HepG2 (cell line): ENCODE data around the gene TAS2R50. TPM values are rescaled to one million over a fixed set of nuclear protein-coding genes. Genes with fewer than 3 reads are reported as not detected.

Experiments
- ATAC-seq: fragments of 200-7000 bp; cut with Tn5 transposase; 3 replicates; pipeline ENCODE4 v1.9.1; 2020; ENCODE audit warnings: mild to moderate bottlenecking, moderate library complexity
- BruUV-seq: library from RNA; stranded (reverse); fragments of 400-500 nt; replicated peaks from 2 replicates; lab custom pipeline; 2021; lab: Mats Ljungman, UMichigan
- CTCF ChIA-PET: fragments of 300-600 bp; formaldehyde crosslinking; extraction: SDS; loops from one replicate; lab custom pipeline; 2021; ENCODE audit warnings: low total read pairs, inconsistent platforms, low intra/inter-chr PET ratio; lab: Yijun Ruan, JAX
- POLR2A ChIA-PET: fragments of 350-600 bp; sonication (Branson Sonifier 250); formaldehyde crosslinking; loops from one replicate; lab custom pipeline; 2020; ENCODE audit warnings: antibody characterized with exemption, inconsistent platforms; lab: Yijun Ruan, JAX
- DNase-seq: peaks from one replicate; pipeline ENCODE4 v3.0.0-alpha.2; 2015; ENCODE audit warnings: low spot score
- FAIRE-seq: peaks from 3 replicates; lab custom pipeline; 2011; peaks lifted over from hg19 to GRCh38; lab: Jason Lieb, UNC
- H2AFZ ChIP-seq: one replicate; pipeline ENCODE4 v1.6.1; 2011; ENCODE audit warnings: low read length, inconsistent platforms
- H3K27ac ChIP-seq: fragments of 300-600 bp; 3 replicates; pipeline ENCODE4 v1.8.0; 2011; ENCODE audit warnings: mixed run types, mild to moderate bottlenecking, mixed read lengths, low read length, inconsistent platforms; ENCODE audit not compliant: insufficient read depth; ENCODE audit errors: extremely low read length
- H3K27me3 ChIP-seq, 2 experiments: fragments of 200-600 bp in 1 of 2; 2 replicates in 1 of 2; 3 replicates in 1 of 2; pipeline versions ENCODE4 v1.6.0 to v1.8.0; 2011; ENCODE audit warnings: low read length in 2 of 2, mild to moderate bottlenecking in 2 of 2, moderate library complexity in 2 of 2, inconsistent platforms in 1 of 2; ENCODE audit not compliant: insufficient read depth in 2 of 2, control insufficient read depth in 1 of 2
- H3K36me3 ChIP-seq, 2 experiments: fragments of 200-600 bp in 1 of 2; replicated peaks in 1 of 2; 2 replicates in 1 of 2; 3 replicates in 1 of 2; pipeline versions ENCODE4 v1.5.1 to v1.8.0; 2011; ENCODE audit warnings: low read length in 2 of 2, inconsistent platforms in 1 of 2; ENCODE audit not compliant: insufficient read depth in 2 of 2, control insufficient read depth in 1 of 2
- H3K4me1 ChIP-seq: 2 replicates; pipeline ENCODE4 v1.5.1; 2012; ENCODE audit warnings: low read length, inconsistent platforms; ENCODE audit not compliant: insufficient read depth
- H3K4me2 ChIP-seq: 2 replicates; pipeline ENCODE4 v1.6.0; 2011; ENCODE audit warnings: low read depth, low read length, inconsistent platforms
- H3K4me3 ChIP-seq, 3 experiments: fragments of 200-600 bp in 1 of 3; sonication (generic), shearing (Covaris generic) in 1 of 3; replicated peaks in 1 of 3; 2 replicates each; pipeline ENCODE4 v1.5.1; 2011 to 2016; ENCODE audit warnings: low read length in 3 of 3, inconsistent platforms in 2 of 3, low read depth in 2 of 3, mild to moderate bottlenecking in 2 of 3, control low read depth in 1 of 3, mixed read lengths in 1 of 3; ENCODE audit not compliant: insufficient read depth in 1 of 3
- H3K79me2 ChIP-seq: one replicate; pipeline ENCODE4 v1.6.1; 2011; ENCODE audit warnings: low read length, inconsistent platforms; ENCODE audit not compliant: insufficient read depth
- H3K9ac ChIP-seq: 2 replicates; pipeline ENCODE4 v1.6.0; 2011; ENCODE audit warnings: mild to moderate bottlenecking, low read depth, low read length, inconsistent platforms; ENCODE audit not compliant: insufficient read depth
- H3K9me3 ChIP-seq: 2 replicates; pipeline ENCODE4 v1.5.1; 2012; ENCODE audit warnings: mild to moderate bottlenecking, low read length
- H4K20me1 ChIP-seq: 2 replicates; pipeline ENCODE4 v1.6.0; 2011; ENCODE audit warnings: inconsistent platforms, mild to moderate bottlenecking, low read length, moderate library complexity; ENCODE audit not compliant: insufficient read depth
- FUBP1 ChIP-seq: sonication (generic); formaldehyde crosslinking; IDR thresholded peaks from 2 replicates; pipeline ENCODE4 v1.5.1; 2020; ENCODE audit warnings: missing genetic modification reagents, mild to moderate bottlenecking, borderline replicate concordance
- LBX2 ChIP-seq: sonication (generic); formaldehyde crosslinking; IDR thresholded peaks from 2 replicates; pipeline ENCODE4 v1.5.0; 2020; ENCODE audit warnings: missing genetic modification reagents, mild to moderate bottlenecking, borderline replicate concordance
- REL ChIP-seq: sonication (generic); formaldehyde crosslinking; conservative IDR thresholded peaks from 2 replicates; pipeline ENCODE4 v1.8.0; 2022; ENCODE audit warnings: mild to moderate bottlenecking, missing genetic modification reagents, moderate library complexity
- SMYD3 ChIP-seq: sonication (generic); formaldehyde crosslinking; IDR thresholded peaks from 2 replicates; pipeline ENCODE4 v1.8.1; 2023; ENCODE audit warnings: mild to moderate bottlenecking, missing genetic modification reagents
- SOX6 ChIP-seq, 2 experiments: fragments of 450-650 bp in 1 of 2; sonication (generic) in 1 of 2; formaldehyde crosslinking in 1 of 2; IDR thresholded peaks; 2 replicates each; pipeline versions ENCODE4 v1.4.0 to v1.6.1; 2017 to 2020; ENCODE audit warnings: antibody characterized with exemption in 1 of 2, mild to moderate bottlenecking in 1 of 2, missing genetic modification reagents in 1 of 2
- TEAD2 ChIP-seq: sonication (generic); formaldehyde crosslinking; IDR thresholded peaks from 2 replicates; pipeline ENCODE4 v1.9.0; 2021; ENCODE audit warnings: missing genetic modification reagents
- THAP11 ChIP-seq: IDR thresholded peaks from 2 replicates; pipeline ENCODE4 v1.6.1; 2016; ENCODE audit warnings: missing biosample characterization, missing genetic modification reagents
- YY1 ChIP-seq: IDR thresholded peaks from 2 replicates; pipeline ENCODE4 v1.6.1; 2011; ENCODE audit warnings: low read length, low read depth, moderate library complexity, mild to moderate bottlenecking; ENCODE audit not compliant: insufficient read depth, insufficient replicate concordance
- ZMAT5 ChIP-seq: sonication (generic); formaldehyde crosslinking; IDR thresholded peaks from 2 replicates; pipeline ENCODE4 v1.5.0; 2020; ENCODE audit warnings: mild to moderate bottlenecking, low read depth, missing genetic modification reagents, borderline replicate concordance
- ZNF205 ChIP-seq: IDR thresholded peaks from 2 replicates; pipeline ENCODE4 v1.6.1; 2018; ENCODE audit warnings: missing biosample characterization, missing genetic modification reagents
- ZNF24 ChIP-seq: fragments of 450-650 bp; IDR thresholded peaks from 2 replicates; pipeline ENCODE4 v1.6.1; 2017; ENCODE audit warnings: antibody characterized with exemption, mild to moderate bottlenecking
- ZNF264 ChIP-seq: sonication (generic); formaldehyde crosslinking; IDR thresholded peaks from 2 replicates; pipeline ENCODE4 v1.4.0; 2020; ENCODE audit warnings: missing genetic modification reagents
- ZNF615 ChIP-seq: sonication (generic); formaldehyde crosslinking; IDR thresholded peaks from 2 replicates; pipeline ENCODE4 v1.5.0; 2020; ENCODE audit warnings: mild to moderate bottlenecking, missing genetic modification reagents, borderline replicate concordance
- ZNF660 ChIP-seq: sonication (generic); formaldehyde crosslinking; IDR thresholded peaks from 2 replicates; pipeline ENCODE4 v1.5.1; 2020; ENCODE audit warnings: mild to moderate bottlenecking, low read depth, missing genetic modification reagents, borderline replicate concordance
- WGBS: methylation state at CpG from one replicate; pipeline ENCODE4 v1.1.6; 2017; ENCODE audit warnings: low lambda C conversion rate; 5-methylcytosine and 5-hydroxymethylcytosine counted together
- in situ Hi-C: cut with HindIII; loops from 2 replicates; pipeline ENCODE4 v1.10.0; 2017; ENCODE audit warnings: low pct_unique_long_range_greater_than_20kb; ENCODE audit not compliant: extremely low pct_ligation_motif_present
- intact Hi-C: fragments of 100-400 bp; cut with micrococcal nuclease; formaldehyde crosslinking; loops from one replicate; pipeline ENCODE4 v1.10.0; 2022; ENCODE audit not compliant: unreplicated experiment
- polyA plus RNA-seq, 8 experiments: library from polyadenylated mRNA; depleted of rRNA in 3 of 8; stranded (reverse) in 7 of 8; unstranded in 1 of 8; fragments of >200 nt; fragmentation: Illumina TruSeq in 4 of 8; extraction: Trizol in 4 of 8; gene quantifications; 2 replicates each; pipeline versions ENCODE4 v1.2.1 to v1.2.3, GENCODE V29; 2011 to 2016; ENCODE audit warnings: low read depth in 4 of 8, missing spikeins in 1 of 8, mixed read lengths in 1 of 8; ENCODE audit not compliant: insufficient read depth in 1 of 8
- total RNA-seq, 5 experiments: library from RNA; depleted of rRNA; stranded (reverse); fragments of >200 nt; fragmentation: Illumina TruSeq; extraction: Trizol; gene quantifications; 2 replicates each; pipeline ENCODE4 v1.2.3, GENCODE V29; 2016; ENCODE audit warnings: low read depth in 1 of 5
- TF ChIP-seq, protein P1 (sequence below): sonication (generic); formaldehyde crosslinking; IDR thresholded peaks from 2 replicates; pipeline ENCODE4 v1.8.0; 2022; ENCODE audit warnings: missing genetic modification reagents, mild to moderate bottlenecking, inconsistent platforms, borderline replicate concordance
- TF ChIP-seq, protein P2 (sequence below): sonication (generic); formaldehyde crosslinking; IDR thresholded peaks from 2 replicates; pipeline ENCODE4 v1.5.1; 2020; ENCODE audit warnings: missing genetic modification reagents, mild to moderate bottlenecking, borderline replicate concordance
- TF ChIP-seq, protein P3 (sequence below): sonication (generic); formaldehyde crosslinking; IDR thresholded peaks from 2 replicates; pipeline ENCODE4 v1.4.0; 2020; ENCODE audit warnings: missing genetic modification reagents

Gene TAS2R50
- total and polyA plus RNA-seq, 2 of the 13 experiments (the other 11 are each of a cell fraction or from before 2014, with no cell fraction given) = 0.17 to 2.2 TPM

GRCh38 chr12:10939163-10939562 is 47.5 kb downstream of the TAS2R50 start, which contains the start of gene TAS2R14:
Gene TAS2R14, minus strand, starts transcription at chr12:10939263. Its CDS starts 56 bp downstream, at chr12:10939207.
- H3K4me3 ChIP-seq = no peak within 1 kb of the TSS
- no peaks in the 10 kb centered on the region for H3K27me3 ChIP-seq
- TF ChIP-seq LBX2 (CRISPR knock-in tag) (no peak), SMYD3 (no peak), ZNF205 (CRISPR knock-in tag) (no peak), REL (CRISPR knock-in tag) (no peak), ZNF660 (CRISPR knock-in tag) (no peak), ZNF264 (CRISPR knock-in tag) (no peak), THAP11 (CRISPR knock-in tag) (no peak), ZMAT5 (no peak), YY1 (no peak), TEAD2 (CRISPR knock-in tag) (no peak), ZNF615 (CRISPR knock-in tag) (no peak), SOX6 (IDR thresholded peaks at IDR 0.05) (no peak), SOX6 (CRISPR knock-in tag; IDR thresholded peaks at IDR 0.05) (no peak), ZNF24 (no peak), FUBP1 (CRISPR knock-in tag) (no peak)
- TF ChIP-seq, protein P1, sequence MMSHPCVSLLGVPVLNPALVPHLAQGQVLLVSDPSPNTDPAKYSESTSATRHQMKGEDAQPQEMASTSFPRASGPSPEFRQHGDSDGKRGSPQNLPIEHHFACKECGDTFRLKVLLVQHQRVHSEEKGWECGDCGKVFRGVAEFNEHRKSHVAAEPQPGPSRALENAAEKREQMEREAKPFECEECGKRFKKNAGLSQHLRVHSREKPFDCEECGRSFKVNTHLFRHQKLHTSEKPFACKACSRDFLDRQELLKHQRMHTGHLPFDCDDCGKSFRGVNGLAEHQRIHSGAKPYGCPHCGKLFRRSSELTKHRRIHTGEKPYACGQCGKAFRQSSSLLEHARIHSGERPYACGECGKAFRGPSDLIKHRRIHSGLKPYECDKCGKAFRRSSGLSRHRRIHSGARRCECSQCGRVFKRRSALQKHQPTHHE (CRISPR knock-in tag) = no peak
- TF ChIP-seq, protein P2, sequence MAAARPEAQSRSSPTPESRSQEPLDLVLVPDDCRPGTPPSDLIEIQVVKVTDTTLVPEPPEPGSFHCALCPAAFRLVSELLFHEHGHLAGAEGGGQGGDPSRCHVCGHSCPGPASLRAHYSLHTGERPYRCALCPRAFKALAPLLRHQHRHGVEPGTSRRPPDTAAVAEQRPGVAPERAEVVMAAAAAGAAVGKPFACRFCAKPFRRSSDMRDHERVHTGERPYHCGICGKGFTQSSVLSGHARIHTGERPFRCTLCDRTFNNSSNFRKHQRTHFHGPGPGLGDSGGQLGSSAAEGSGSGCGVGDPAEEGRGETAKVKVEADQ = no peak
- TF ChIP-seq, protein P3, sequence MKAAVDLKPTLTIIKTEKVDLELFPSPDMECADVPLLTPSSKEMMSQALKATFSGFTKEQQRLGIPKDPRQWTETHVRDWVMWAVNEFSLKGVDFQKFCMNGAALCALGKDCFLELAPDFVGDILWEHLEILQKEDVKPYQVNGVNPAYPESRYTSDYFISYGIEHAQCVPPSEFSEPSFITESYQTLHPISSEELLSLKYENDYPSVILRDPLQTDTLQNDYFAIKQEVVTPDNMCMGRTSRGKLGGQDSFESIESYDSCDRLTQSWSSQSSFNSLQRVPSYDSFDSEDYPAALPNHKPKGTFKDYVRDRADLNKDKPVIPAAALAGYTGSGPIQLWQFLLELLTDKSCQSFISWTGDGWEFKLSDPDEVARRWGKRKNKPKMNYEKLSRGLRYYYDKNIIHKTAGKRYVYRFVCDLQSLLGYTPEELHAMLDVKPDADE (CRISPR knock-in tag) = no peak
- ATAC-seq = no peak
- in situ Hi-C loops = no loop called here
- no peak within 1 kb of the TSS for H2AFZ ChIP-seq
- ChIA-PET POLR2A (no interaction called here), CTCF (no interaction called here)
- no peak within 1 kb of the TSS for H3K27ac ChIP-seq
- BruUV-seq = no TSS peak
- H3K79me2 ChIP-seq = no peaks in the 10 kb centered on the region
- no peak within 1 kb of the TSS for H3K9ac ChIP-seq
- DNase-seq = no peak
- no peaks in the 10 kb centered on the region for H3K36me3 ChIP-seq
- intact Hi-C loops = no loop called here
- peaks cover 13% of the 10 kb centered on the region for H3K4me1 ChIP-seq
- no peaks in the 10 kb centered on the region for H4K20me1 ChIP-seq
- 91% methylated on average over 1 of the region's 1 CpG for WGBS
- no peak within 1 kb of the TSS for H3K4me2 ChIP-seq
- no peaks in the 10 kb centered on the region for H3K9me3 ChIP-seq
- FAIRE-seq = no peak
